DMS79 treated with DMSO at 0.1 percent for 48 hours (cell line): Measurements from ENCODE around the gene ITK.

ENCODE experiments used
- DNase-seq: peaks from one replicate; lab custom pipeline; 2025; lab: John Stamatoyannopoulos, UW

The ITK gene

GRCh38 chr5:157282150-157282549 is 101.5 kb downstream of the ITK start:
- no peak for DNase-seq

GRCh38 chr5:157283434-157283833 is 102.8 kb downstream of the ITK start:
- DNase-seq: no peak

GRCh38 chr5:157284458-157285212 is 104.0 kb downstream of the ITK start:
- DNase-seq: no peak

- DNase-seq: peak; percentile 62
Observed at GRCh38 chr5:157285310-157286035, 104.8 kb downstream of the ITK start.

- no peak for DNase-seq
Observed at GRCh38 chr5:157286761-157287211, 106.1 kb downstream of the ITK start.

- DNase-seq: no peak
Observed at GRCh38 chr5:157288405-157289163, 107.9 kb downstream of the ITK start.

GRCh38 chr5:157289164-157289819 is 108.7 kb downstream of the ITK start:
- no peak for DNase-seq

- no peak for DNase-seq
Observed at GRCh38 chr5:157290156-157290980, 109.7 kb downstream of the ITK start.

- DNase-seq: no peak
Observed at GRCh38 chr5:157290981-157291711, 110.5 kb downstream of the ITK start.

GRCh38 chr5:157292599-157292998 is 112.0 kb downstream of the ITK start:
- no peak for DNase-seq

GRCh38 chr5:157294407-157295091 is 113.9 kb downstream of the ITK start:
- DNase-seq: no peak

GRCh38 chr5:157295247-157295646 is 114.6 kb downstream of the ITK start:
- no peak for DNase-seq

GRCh38 chr5:157300564-157300963 is 119.9 kb downstream of the ITK start:
- no peak for DNase-seq

GRCh38 chr5:157301066-157301465 is 120.4 kb downstream of the ITK start:
- DNase-seq: no peak

- no peak for DNase-seq
Observed at GRCh38 chr5:157303023-157303422, 122.4 kb downstream of the ITK start.

GRCh38 chr5:157303667-157304327 is 123.2 kb downstream of the ITK start:
- DNase-seq: no peak
